GM18909 (cell line): Measurements from ENCODE around the gene ATP6V1A.

Experiments used
- ATAC-seq: cut with Tn5 transposase; IDR thresholded peaks from one replicate; pipeline ENCODE4 v1.9.1; 2021; ENCODE audit warnings: mild to moderate bottlenecking; ENCODE audit not compliant: unreplicated experiment, poor library complexity

ATP6V1A gene

GRCh38 chr3:113745756-113746547, 883 bp upstream of the ATP6V1A start, which contains the start of gene NAA50:
Gene NAA50, minus strand, starts transcription at chr3:113746249. Its CDS starts 300 bp downstream, at chr3:113745949.
- ATAC-seq: peak; percentile 53

- no peak for ATAC-seq
These were observed 630 bp downstream of the ATP6V1A start for GRCh38 chr3:113747283-113748046.

GRCh38 chr3:113751141-113751540, 4.3 kb downstream of the ATP6V1A start:
- ATAC-seq: no peak

GRCh38 chr3:113753376-113753985, 6.6 kb downstream of the ATP6V1A start:
- ATAC-seq: no peak

- peak; percentile 47 for ATAC-seq
These were observed 7.8 kb downstream of the ATP6V1A start for GRCh38 chr3:113754494-113755159.

- ATAC-seq: no peak
These were observed 11.7 kb downstream of the ATP6V1A start for GRCh38 chr3:113758389-113759024.

- no peak for ATAC-seq
These were observed 17.9 kb downstream of the ATP6V1A start for GRCh38 chr3:113764698-113765097.

- ATAC-seq: peak; percentile 86
These were observed 22.7 kb downstream of the ATP6V1A start for GRCh38 chr3:113769551-113769950.

GRCh38 chr3:113771993-113772392, 25.2 kb downstream of the ATP6V1A start:
- no peak for ATAC-seq

- ATAC-seq: no peak
These were observed 26.5 kb downstream of the ATP6V1A start for GRCh38 chr3:113773381-113773780.

GRCh38 chr3:113775516-113775915, 28.7 kb downstream of the ATP6V1A start:
- ATAC-seq: no peak

- ATAC-seq: no peak
These were observed 29.7 kb downstream of the ATP6V1A start for GRCh38 chr3:113776564-113776963.

- peak; percentile 68 for ATAC-seq
These were observed 36.6 kb downstream of the ATP6V1A start for GRCh38 chr3:113783463-113783862.

- no peak for ATAC-seq
These were observed 37.1 kb downstream of the ATP6V1A start for GRCh38 chr3:113783980-113784379.

GRCh38 chr3:113791381-113791780, 44.5 kb downstream of the ATP6V1A start:
- no peak for ATAC-seq

GRCh38 chr3:113794526-113794925, 47.7 kb downstream of the ATP6V1A start:
- no peak for ATAC-seq

- ATAC-seq: no peak
These were observed 48.9 kb downstream of the ATP6V1A start for GRCh38 chr3:113795693-113796092.

- peak; percentile 82 for ATAC-seq
These were observed 56.1 kb downstream of the ATP6V1A start for GRCh38 chr3:113802795-113803455.

GRCh38 chr3:113804661-113805060, 57.8 kb downstream of the ATP6V1A start:
- ATAC-seq: no peak
